GM13977 (cell line): Measurements from ENCODE around the gene CHD2.

Experiments used
- DNase-seq: peaks from one replicate; pipeline ENCODE4 v3.0.0; 2012; ENCODE audit warnings: low spot score
- in situ Hi-C: fragments of 300-500 bp; cut with MboI; formaldehyde crosslinking; loops from one replicate; pipeline ENCODE4 v1.12.0; 2022; ENCODE audit warnings: low sequenced_read_pairs, low pct_unique_long_range_greater_than_20kb, mixed read lengths, inconsistent platforms; ENCODE audit not compliant: unreplicated experiment
- TF ChIP-seq, protein P1 (sequence below): IDR thresholded peaks from 2 replicates; pipeline ENCODE4 v1.5.1; 2012; ENCODE audit warnings: mild to moderate bottlenecking, control low read depth; ENCODE audit not compliant: insufficient read depth; ENCODE audit errors: extremely low read depth, missing control alignments

Gene CHD2

DNA sequence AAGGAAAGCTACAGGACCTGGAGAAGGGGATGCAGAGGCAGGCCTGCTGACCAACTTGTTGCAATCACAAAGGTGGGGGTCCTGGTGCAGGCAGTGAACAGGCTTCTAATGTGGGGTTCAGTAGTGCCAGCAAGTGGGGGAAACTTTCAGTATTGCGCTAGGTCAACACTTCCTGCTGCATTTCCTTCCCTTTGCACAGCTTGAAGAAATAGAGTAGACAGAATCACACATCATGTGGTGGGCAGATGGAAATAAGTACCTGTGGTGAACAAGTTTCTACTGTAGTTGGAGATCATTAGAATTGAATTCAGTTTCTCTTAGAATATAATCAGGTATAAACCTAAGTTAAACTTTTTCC, 125.5 kb downstream of the CHD2 start:
- TF ChIP-seq, protein P1, sequence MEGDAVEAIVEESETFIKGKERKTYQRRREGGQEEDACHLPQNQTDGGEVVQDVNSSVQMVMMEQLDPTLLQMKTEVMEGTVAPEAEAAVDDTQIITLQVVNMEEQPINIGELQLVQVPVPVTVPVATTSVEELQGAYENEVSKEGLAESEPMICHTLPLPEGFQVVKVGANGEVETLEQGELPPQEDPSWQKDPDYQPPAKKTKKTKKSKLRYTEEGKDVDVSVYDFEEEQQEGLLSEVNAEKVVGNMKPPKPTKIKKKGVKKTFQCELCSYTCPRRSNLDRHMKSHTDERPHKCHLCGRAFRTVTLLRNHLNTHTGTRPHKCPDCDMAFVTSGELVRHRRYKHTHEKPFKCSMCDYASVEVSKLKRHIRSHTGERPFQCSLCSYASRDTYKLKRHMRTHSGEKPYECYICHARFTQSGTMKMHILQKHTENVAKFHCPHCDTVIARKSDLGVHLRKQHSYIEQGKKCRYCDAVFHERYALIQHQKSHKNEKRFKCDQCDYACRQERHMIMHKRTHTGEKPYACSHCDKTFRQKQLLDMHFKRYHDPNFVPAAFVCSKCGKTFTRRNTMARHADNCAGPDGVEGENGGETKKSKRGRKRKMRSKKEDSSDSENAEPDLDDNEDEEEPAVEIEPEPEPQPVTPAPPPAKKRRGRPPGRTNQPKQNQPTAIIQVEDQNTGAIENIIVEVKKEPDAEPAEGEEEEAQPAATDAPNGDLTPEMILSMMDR: no peak
- in situ Hi-C loops: loop anchor here (10.0 kb wide), 1 partner anchor 1099 kb away; no protein-coding TSS in a partner anchor
- no peak for DNase-seq

- DNase-seq: no peak
- in situ Hi-C loops: loop anchor here (10.0 kb wide), 1 partner anchor 1098 kb away; no protein-coding TSS in a partner anchor
- TF ChIP-seq, protein P1: no peak
These were observed 126.3 kb downstream of the CHD2 start for GRCh38 chr15:93026380-93026817.

DNA sequence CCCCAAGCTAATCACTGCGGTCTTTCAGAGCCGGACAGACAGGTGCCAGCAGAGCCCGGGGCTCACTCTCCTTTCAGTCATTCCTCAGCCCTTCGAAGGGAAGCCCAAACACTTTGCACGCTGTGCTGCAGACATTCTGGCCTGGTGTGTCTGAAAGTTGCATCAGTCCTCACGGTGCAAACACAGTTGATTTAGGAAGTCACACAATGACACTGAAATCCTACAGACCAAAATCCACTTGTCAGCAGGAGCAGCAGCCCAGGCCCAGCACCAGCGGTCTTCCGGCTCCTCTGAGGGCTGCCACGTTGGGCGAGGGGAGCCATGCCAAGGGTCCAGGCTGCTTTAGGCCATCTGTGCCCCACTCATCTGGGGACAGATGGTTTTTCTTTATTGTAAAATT, 127.3 kb downstream of the CHD2 start:
- no peak for DNase-seq
- in situ Hi-C loops: loop anchor here (10.0 kb wide), 1 partner anchor 1097 kb away; no protein-coding TSS in a partner anchor
- TF ChIP-seq, protein P1: no peak

DNA sequence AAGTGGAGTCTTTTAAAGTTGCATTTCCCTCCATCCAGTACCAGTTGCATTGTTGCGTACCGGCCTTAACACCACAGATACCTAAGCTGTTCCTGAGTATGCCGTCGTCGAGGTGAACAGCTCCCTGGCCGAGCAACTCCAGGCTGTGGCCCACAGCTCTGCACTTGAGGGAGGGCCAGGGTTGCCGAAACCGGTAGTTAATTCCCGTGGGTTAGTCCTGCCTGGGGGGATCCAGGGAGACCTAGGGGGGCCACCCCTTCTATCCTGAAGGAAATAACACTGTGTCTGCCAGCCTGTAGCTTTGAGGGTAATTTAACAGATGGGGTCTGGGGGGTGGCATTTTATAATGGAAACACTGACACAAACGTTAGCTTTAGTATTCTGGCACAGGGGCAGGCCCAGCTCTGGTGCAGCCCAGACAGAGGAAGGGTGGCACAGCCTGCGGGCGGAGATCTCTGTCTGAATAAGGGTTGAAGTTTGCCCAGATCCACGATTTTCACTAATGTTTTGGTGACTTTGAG, 128.0 kb downstream of the CHD2 start:
- in situ Hi-C loops: loop anchor here (10.0 kb wide), 1 partner anchor 1097 kb away; no protein-coding TSS in a partner anchor
- no peak for DNase-seq
- TF ChIP-seq, protein P1: no peak

DNA sequence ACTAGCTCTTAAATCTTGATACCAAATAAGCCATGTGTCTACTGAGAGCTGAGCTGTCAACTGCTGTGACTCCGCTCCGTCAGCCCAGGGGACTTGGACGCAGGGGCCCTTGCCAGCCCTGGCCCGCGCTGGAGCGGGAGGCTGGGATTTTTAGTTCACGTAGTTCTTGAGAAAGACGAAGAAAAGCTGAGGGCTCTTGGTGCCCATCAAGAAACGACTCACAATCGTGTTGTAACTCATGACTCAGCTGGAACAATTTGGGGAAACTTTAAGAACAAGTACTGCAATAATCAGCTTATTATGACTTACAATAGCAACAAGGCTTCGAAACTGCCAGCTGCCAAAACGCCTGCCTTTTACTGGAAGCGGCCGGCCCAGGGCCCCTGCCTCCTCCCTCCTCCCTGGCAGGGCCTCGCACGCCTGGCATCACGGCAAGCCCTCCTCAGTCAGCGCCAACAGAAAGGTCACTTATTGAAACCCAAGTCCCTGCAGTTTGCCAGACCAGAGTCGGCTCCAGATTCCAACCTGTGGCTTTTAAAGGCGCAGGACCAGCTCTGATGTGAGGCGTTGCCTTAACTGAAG, 128.6 kb downstream of the CHD2 start:
- in situ Hi-C loops: loop anchor here (10.0 kb wide), 1 partner anchor 1096 kb away; no protein-coding TSS in a partner anchor
- DNase-seq: peak; percentile 17
- TF ChIP-seq, protein P1: no peak

DNA sequence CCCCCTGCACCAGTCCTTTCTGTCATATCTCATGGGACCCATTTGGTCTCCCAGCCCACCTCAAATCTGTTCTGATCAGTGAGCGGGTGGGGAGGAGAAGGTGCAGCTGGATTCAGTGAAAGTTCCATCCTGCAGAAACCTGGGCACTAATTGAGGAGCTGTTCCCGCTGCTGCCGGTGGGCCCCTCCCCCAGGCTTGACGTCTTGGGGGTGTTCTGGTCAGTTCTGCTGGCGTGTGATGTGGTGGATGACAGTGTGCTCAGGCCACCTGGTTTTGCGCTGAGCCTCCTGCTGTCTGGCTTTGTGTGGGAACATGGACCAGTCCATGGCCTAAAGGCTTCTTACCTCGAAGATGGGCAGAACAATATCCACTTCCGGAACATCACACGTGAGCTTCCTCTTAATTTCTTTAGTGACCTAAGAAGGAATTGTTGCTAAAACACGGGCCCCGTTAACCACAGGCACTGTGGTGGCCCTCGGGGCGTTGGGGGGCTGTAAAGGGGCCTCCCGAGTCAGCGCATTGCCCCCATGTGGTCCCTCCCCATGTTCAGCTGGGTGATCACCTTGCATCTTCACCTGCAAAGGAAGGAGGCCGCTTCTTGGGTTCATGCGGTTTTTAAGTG, 129.2 kb downstream of the CHD2 start:
- TF ChIP-seq, protein P1: no peak
- peak; percentile 16 for DNase-seq
- in situ Hi-C loops: loop anchor here (10.0 kb wide), 1 partner anchor 1095 kb away; no protein-coding TSS in a partner anchor
